Fibroblast of lung (primary cell): ENCODE results near the gene PRKCI.

Experiments
- EZH2 ChIP-seq: IDR thresholded peaks from 2 replicates; pipeline ENCODE4 v1.5.1; 2012; ENCODE audit warnings: low read length, control low read depth, mild to moderate bottlenecking; ENCODE audit errors: missing control alignments
- TF ChIP-seq, protein P1 (sequence below), 2 donors: IDR thresholded peaks in 1 of 2; conservative IDR thresholded peaks in 1 of 2; 1 replicate in 1 of 2; 2 replicates in 1 of 2; pipeline ENCODE4 v1.5.1; 2011 to 2012; ENCODE audit warnings: low read length in 2 of 2, control low read depth in 1 of 2, inconsistent platforms in 1 of 2, low read depth in 1 of 2, mild to moderate bottlenecking in 1 of 2

DNA sequence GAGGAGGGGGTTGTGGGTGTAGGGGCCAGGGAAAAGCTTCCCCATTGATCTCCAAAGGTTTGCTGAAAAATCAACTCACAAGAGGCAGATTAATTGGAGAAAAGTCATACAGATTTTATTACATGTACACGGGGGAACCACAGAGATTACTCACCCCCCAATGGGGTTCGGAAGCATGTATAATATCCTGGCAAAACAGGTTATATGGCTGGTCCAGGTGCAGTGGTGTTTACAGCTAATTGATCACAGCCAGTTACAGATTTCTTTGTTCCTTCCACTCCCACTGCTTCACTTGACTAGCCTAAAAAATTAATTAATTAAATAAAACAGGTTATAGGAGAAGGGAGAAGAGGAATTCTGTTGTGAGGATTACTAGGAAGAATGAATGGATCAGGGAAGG lies 22.4 kb downstream of the PRKCI start:
- TF ChIP-seq, protein P1, sequence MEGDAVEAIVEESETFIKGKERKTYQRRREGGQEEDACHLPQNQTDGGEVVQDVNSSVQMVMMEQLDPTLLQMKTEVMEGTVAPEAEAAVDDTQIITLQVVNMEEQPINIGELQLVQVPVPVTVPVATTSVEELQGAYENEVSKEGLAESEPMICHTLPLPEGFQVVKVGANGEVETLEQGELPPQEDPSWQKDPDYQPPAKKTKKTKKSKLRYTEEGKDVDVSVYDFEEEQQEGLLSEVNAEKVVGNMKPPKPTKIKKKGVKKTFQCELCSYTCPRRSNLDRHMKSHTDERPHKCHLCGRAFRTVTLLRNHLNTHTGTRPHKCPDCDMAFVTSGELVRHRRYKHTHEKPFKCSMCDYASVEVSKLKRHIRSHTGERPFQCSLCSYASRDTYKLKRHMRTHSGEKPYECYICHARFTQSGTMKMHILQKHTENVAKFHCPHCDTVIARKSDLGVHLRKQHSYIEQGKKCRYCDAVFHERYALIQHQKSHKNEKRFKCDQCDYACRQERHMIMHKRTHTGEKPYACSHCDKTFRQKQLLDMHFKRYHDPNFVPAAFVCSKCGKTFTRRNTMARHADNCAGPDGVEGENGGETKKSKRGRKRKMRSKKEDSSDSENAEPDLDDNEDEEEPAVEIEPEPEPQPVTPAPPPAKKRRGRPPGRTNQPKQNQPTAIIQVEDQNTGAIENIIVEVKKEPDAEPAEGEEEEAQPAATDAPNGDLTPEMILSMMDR (conservative IDR thresholded peaks at IDR 0.05 in 1 of 2, IDR thresholded peaks at IDR 0.05 in 1 of 2; ENCODE audit: low read depth in 1 of 2, low read length in 2 of 2), result no peak
- TF ChIP-seq EZH2, result no peak
